ENCODE data around the gene GJB3.

The GJB3 gene

GRCh38 chr1:34827341-34827941, 46.4 kb downstream of the GJB3 start:
- Histone ChIP-seq H3K79me2 (ENCODE audit: low read length) (no peaks in the 10 kb centered on the region), H3K4me2 (ENCODE audit: low read length) (no peak overlapping the region), H3K4me1 (ENCODE audit: low read length) (peaks cover 10% of the 10 kb centered on the region), H4K20me1 (ENCODE audit: insufficient read depth, low read length) (no peaks in the 10 kb centered on the region), H3K27me3 (ENCODE audit: low read depth, low read length) (no peaks in the 10 kb centered on the region), H3K27ac (ENCODE audit: low read length) (no peak overlapping the region), H3K4me3 (ENCODE audit: low read length) (no peak overlapping the region), H2AFZ (ENCODE audit: low read depth, low read length) (no peak overlapping the region), H3K9ac (ENCODE audit: low read length) (no peak overlapping the region), H3K36me3 (replicated peaks; ENCODE audit: low read depth, low read length) (no peaks in the 10 kb centered on the region), H3K9me3 (ENCODE audit: insufficient read depth, low read length) (no peaks in the 10 kb centered on the region)
- TF ChIP-seq EZH2phosphoT487 (IDR thresholded peaks at IDR 0.05; ENCODE audit: low read depth) (no peak), CTCF (IDR thresholded peaks at IDR 0.05; ENCODE audit: low read depth, low read length) (no peak)

- Histone ChIP-seq H3K27me3 (ENCODE audit: low read depth, low read length) (no peaks in the 10 kb centered on the region), H3K4me1 (ENCODE audit: low read length) (peaks cover 10% of the 10 kb centered on the region), H3K4me2 (ENCODE audit: low read length) (no peak overlapping the region), H3K9me3 (ENCODE audit: insufficient read depth, low read length) (no peaks in the 10 kb centered on the region), H4K20me1 (ENCODE audit: insufficient read depth, low read length) (no peaks in the 10 kb centered on the region), H3K9ac (ENCODE audit: low read length) (no peak overlapping the region), H2AFZ (ENCODE audit: low read depth, low read length) (no peak overlapping the region), H3K27ac (ENCODE audit: low read length) (no peak overlapping the region), H3K36me3 (replicated peaks; ENCODE audit: low read depth, low read length) (no peaks in the 10 kb centered on the region), H3K79me2 (ENCODE audit: low read length) (no peaks in the 10 kb centered on the region), H3K4me3 (ENCODE audit: low read length) (no peak overlapping the region)
- TF ChIP-seq CTCF (IDR thresholded peaks at IDR 0.05; ENCODE audit: low read depth, low read length) (no peak), EZH2phosphoT487 (IDR thresholded peaks at IDR 0.05; ENCODE audit: low read depth) (no peak)
Observed at GRCh38 chr1:34828611-34829010, 47.6 kb downstream of the GJB3 start.

- Histone ChIP-seq H3K9me3 (ENCODE audit: insufficient read depth, low read length) (no peaks in the 10 kb centered on the region), H3K36me3 (replicated peaks; ENCODE audit: low read depth, low read length) (no peaks in the 10 kb centered on the region), H4K20me1 (ENCODE audit: insufficient read depth, low read length) (no peaks in the 10 kb centered on the region), H2AFZ (ENCODE audit: low read depth, low read length) (no peak overlapping the region), H3K4me1 (ENCODE audit: low read length) (peaks cover 10% of the 10 kb centered on the region), H3K4me2 (ENCODE audit: low read length) (no peak overlapping the region), H3K27ac (ENCODE audit: low read length) (no peak overlapping the region), H3K4me3 (ENCODE audit: low read length) (no peak overlapping the region), H3K9ac (ENCODE audit: low read length) (no peak overlapping the region), H3K79me2 (ENCODE audit: low read length) (no peaks in the 10 kb centered on the region), H3K27me3 (ENCODE audit: low read depth, low read length) (no peaks in the 10 kb centered on the region)
- TF ChIP-seq CTCF (IDR thresholded peaks at IDR 0.05; ENCODE audit: low read depth, low read length), result no peak
- no peak for TF ChIP-seq EZH2phosphoT487 (IDR thresholded peaks at IDR 0.05; ENCODE audit: low read depth)
Observed at GRCh38 chr1:34829250-34829649, 48.2 kb downstream of the GJB3 start.

GRCh38 chr1:34831721-34832246, 50.8 kb downstream of the GJB3 start:
- H3K4me3 ChIP-seq (ENCODE audit: low read length), result no peak overlapping the region
- H3K4me1 ChIP-seq (ENCODE audit: low read length), result peaks cover 10% of the 10 kb centered on the region
- no peaks in the 10 kb centered on the region for H3K27me3 ChIP-seq (ENCODE audit: low read depth, low read length)
- no peaks in the 10 kb centered on the region for H3K79me2 ChIP-seq (ENCODE audit: low read length)
- H3K4me2 ChIP-seq (ENCODE audit: low read length), result no peak overlapping the region
- no peaks in the 10 kb centered on the region for H3K9me3 ChIP-seq (ENCODE audit: insufficient read depth, low read length)
- no peak overlapping the region for H3K9ac ChIP-seq (ENCODE audit: low read length)
- no peaks in the 10 kb centered on the region for H3K36me3 ChIP-seq (replicated peaks; ENCODE audit: low read depth, low read length)
- H2AFZ ChIP-seq (ENCODE audit: low read depth, low read length), result no peak overlapping the region
- no peak for TF ChIP-seq EZH2phosphoT487 (IDR thresholded peaks at IDR 0.05; ENCODE audit: low read depth)
- TF ChIP-seq CTCF (IDR thresholded peaks at IDR 0.05; ENCODE audit: low read depth, low read length), result no peak
- H4K20me1 ChIP-seq (ENCODE audit: insufficient read depth, low read length), result no peaks in the 10 kb centered on the region
- H3K27ac ChIP-seq (ENCODE audit: low read length), result no peak overlapping the region
